ENCODE measurements around the gene P2RY13. TPM values are rescaled to one million over a fixed set of nuclear protein-coding genes. Genes with fewer than 3 reads are reported as not detected.

Gene P2RY13
- total and polyA plus RNA-seq, 2 of the 13 experiments (the other 11 are each of a cell fraction or from before 2014, with no cell fraction given), result not detected

DNA sequence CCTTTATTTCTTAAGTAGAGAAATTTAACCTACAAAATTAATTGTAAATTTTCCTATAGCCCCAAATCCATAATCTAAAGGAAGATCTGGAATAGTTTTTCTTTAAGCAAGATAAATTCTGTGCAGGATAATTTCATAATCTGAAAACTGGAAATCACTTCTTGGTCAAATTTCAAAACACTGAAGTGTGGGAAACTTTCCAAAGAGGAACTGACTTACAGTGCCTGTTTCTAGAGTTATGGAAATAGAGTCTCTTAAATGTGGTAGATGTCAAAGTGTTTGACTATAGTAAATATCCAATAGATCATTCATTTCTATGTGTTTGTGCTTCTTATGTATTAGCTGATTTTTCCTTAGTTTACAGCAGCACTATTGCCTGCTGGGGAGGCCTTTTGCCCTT is 1.6 kb upstream of the P2RY13 start (continued):
- TF ChIP-seq IRX3 (CRISPR knock-in tag; IDR thresholded peaks at IDR 0.05; ENCODE audit: borderline replicate concordance, low read depth) (no peak), ZNF44 (CRISPR knock-in tag; IDR thresholded peaks at IDR 0.05) (no peak), BCL6 (CRISPR knock-in tag; IDR thresholded peaks at IDR 0.05) (no peak), PHF8 (CRISPR knock-in tag; IDR thresholded peaks at IDR 0.05) (no peak), MTF2 (CRISPR knock-in tag; IDR thresholded peaks at IDR 0.05; ENCODE audit: borderline replicate concordance) (no peak), NCOA5 (CRISPR knock-in tag; IDR thresholded peaks at IDR 0.05) (no peak)

DNA sequence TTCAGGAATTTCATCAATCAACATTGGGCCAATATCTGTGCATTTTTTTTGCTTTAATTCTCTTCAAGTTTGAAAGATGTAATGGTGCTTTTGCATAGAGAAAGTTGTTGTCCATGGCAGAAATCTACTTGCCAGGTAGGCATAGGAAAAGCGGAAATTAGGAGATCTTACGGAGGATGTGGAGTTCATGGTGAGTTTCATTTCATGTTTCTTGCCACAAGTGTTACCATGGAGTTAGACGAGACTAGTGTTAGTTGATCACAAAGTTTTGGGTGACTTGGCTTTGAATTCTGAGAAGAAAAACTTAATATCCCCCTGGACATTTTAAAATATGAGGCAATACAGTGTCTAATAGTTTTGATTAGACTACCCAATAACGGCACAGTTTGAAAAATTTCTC is 1.0 kb upstream of the P2RY13 start:
- CTCF ChIA-PET (ENCODE audit: low intra/inter-chr PET ratio, low total read pairs), result no interaction called here
- Histone ChIP-seq H2AFZ (ENCODE audit: low read length) (no peak overlapping the region), H3K27me3 (ENCODE audit: control insufficient read depth in 1 of 2, insufficient read depth in 2 of 2, low read length in 2 of 2) (no peaks in the 10 kb centered on the region), H3K9me3 (ENCODE audit: low read length) (no peaks in the 10 kb centered on the region), H3K27ac (ENCODE audit: extremely low read length, insufficient read depth, low read length) (no peak overlapping the region), H3K79me2 (ENCODE audit: insufficient read depth, low read length) (no peaks in the 10 kb centered on the region), H3K4me1 (ENCODE audit: insufficient read depth, low read length) (no peaks in the 10 kb centered on the region), H3K4me2 (ENCODE audit: low read depth, low read length) (no peak overlapping the region), H3K36me3 (replicated peaks in 1 of 2; ENCODE audit: control insufficient read depth in 1 of 2, insufficient read depth in 2 of 2, low read length in 2 of 2) (no peaks in the 10 kb centered on the region), H4K20me1 (ENCODE audit: insufficient read depth, low read length) (no peaks in the 10 kb centered on the region), H3K9ac (ENCODE audit: insufficient read depth, low read depth, low read length) (no peak overlapping the region), H3K4me3 (replicated peaks in 1 of 3; ENCODE audit: insufficient read depth in 1 of 3, low read depth in 2 of 3, low read length in 3 of 3) (no peak overlapping the region)
- intact Hi-C loops (cut with micrococcal nuclease; ENCODE audit: unreplicated experiment), result no loop called here
- WGBS (ENCODE audit: low lambda C conversion rate), result 22% methylated on average over 4 of the region's 4 CpGs
- POLR2A ChIA-PET, result no interaction called here
- ATAC-seq, result no peak
- no TSS peak for BruUV-seq (replicated peaks)
- DNase-seq (ENCODE audit: low spot score), result no peak
- FAIRE-seq, result no peak
- in situ Hi-C loops (cut with HindIII; ENCODE audit: extremely low pct_ligation_motif_present, low pct_unique_long_range_greater_than_20kb), result no loop called here
- no peak for TF ChIP-seq GFI1 (CRISPR knock-in tag; IDR thresholded peaks at IDR 0.05; ENCODE audit: borderline replicate concordance)
- TF ChIP-seq, protein P1, sequence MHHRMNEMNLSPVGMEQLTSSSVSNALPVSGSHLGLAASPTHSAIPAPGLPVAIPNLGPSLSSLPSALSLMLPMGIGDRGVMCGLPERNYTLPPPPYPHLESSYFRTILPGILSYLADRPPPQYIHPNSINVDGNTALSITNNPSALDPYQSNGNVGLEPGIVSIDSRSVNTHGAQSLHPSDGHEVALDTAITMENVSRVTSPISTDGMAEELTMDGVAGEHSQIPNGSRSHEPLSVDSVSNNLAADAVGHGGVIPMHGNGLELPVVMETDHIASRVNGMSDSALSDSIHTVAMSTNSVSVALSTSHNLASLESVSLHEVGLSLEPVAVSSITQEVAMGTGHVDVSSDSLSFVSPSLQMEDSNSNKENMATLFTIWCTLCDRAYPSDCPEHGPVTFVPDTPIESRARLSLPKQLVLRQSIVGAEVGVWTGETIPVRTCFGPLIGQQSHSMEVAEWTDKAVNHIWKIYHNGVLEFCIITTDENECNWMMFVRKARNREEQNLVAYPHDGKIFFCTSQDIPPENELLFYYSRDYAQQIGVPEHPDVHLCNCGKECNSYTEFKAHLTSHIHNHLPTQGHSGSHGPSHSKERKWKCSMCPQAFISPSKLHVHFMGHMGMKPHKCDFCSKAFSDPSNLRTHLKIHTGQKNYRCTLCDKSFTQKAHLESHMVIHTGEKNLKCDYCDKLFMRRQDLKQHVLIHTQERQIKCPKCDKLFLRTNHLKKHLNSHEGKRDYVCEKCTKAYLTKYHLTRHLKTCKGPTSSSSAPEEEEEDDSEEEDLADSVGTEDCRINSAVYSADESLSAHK (CRISPR knock-in tag; IDR thresholded peaks at IDR 0.05; ENCODE audit: borderline replicate concordance), result no peak
- no peak for TF ChIP-seq ZNF12 (CRISPR knock-in tag; IDR thresholded peaks at IDR 0.05)
- TF ChIP-seq ZNF557 (CRISPR knock-in tag; IDR thresholded peaks at IDR 0.05), result no peak
- no peak for TF ChIP-seq AGO2 (optimal IDR thresholded peaks at IDR 0.05; ENCODE audit: low read depth, low read length)
- no peak for TF ChIP-seq PHF20 (CRISPR knock-in tag; IDR thresholded peaks at IDR 0.05)
- TF ChIP-seq RARA (CRISPR knock-in tag; IDR thresholded peaks at IDR 0.05), result no peak
- TF ChIP-seq MBNL3 (CRISPR knock-in tag; conservative IDR thresholded peaks at IDR 0.05), result no peak
- TF ChIP-seq ZNF879 (CRISPR knock-in tag; IDR thresholded peaks at IDR 0.05), result no peak
- TF ChIP-seq BRCA1 (CRISPR knock-in tag; IDR thresholded peaks at IDR 0.05), result no peak
- no peak for TF ChIP-seq DNMT1 (CRISPR knock-in tag; IDR thresholded peaks at IDR 0.05)
- TF ChIP-seq RELA (CRISPR knock-in tag; IDR thresholded peaks at IDR 0.05), result no peak
- TF ChIP-seq RXRB (CRISPR knock-in tag; IDR thresholded peaks at IDR 0.05; ENCODE audit: borderline replicate concordance), result no peak
- TF ChIP-seq, protein P2, sequence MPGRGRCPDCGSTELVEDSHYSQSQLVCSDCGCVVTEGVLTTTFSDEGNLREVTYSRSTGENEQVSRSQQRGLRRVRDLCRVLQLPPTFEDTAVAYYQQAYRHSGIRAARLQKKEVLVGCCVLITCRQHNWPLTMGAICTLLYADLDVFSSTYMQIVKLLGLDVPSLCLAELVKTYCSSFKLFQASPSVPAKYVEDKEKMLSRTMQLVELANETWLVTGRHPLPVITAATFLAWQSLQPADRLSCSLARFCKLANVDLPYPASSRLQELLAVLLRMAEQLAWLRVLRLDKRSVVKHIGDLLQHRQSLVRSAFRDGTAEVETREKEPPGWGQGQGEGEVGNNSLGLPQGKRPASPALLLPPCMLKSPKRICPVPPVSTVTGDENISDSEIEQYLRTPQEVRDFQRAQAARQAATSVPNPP (CRISPR knock-in tag; IDR thresholded peaks at IDR 0.05), result no peak
- no peak for TF ChIP-seq ZNF773 (CRISPR knock-in tag; IDR thresholded peaks at IDR 0.05; ENCODE audit: borderline replicate concordance)
- no peak for TF ChIP-seq SUZ12 (IDR thresholded peaks at IDR 0.05; ENCODE audit: low read depth, low read length)
